Ishikawa (cell line): ENCODE data around the gene DNAJC30.

Experiments
- EP300 ChIP-seq: IDR thresholded peaks from 2 replicates; pipeline ENCODE4 v1.6.1; 2012; ENCODE audit warnings: borderline replicate concordance
- YY1 ChIP-seq: IDR thresholded peaks from 2 replicates; pipeline ENCODE4 v1.6.1; 2012; ENCODE audit warnings: low read depth

GRCh38 chr7:73669858-73670385 lies 13.3 kb downstream of the DNAJC30 start:
- TF ChIP-seq YY1 (no peak), EP300 (no peak)
